GM23338 (cell line): Measurements from ENCODE around the gene ALX3. TPM values are rescaled to one million over a fixed set of nuclear protein-coding genes. Genes with fewer than 3 reads are reported as not detected.

ENCODE experiments used
- ATAC-seq: fragments of 200-7000 bp; cut with Tn5 transposase; 3 replicates; pipeline ENCODE4 v1.9.1; 2020
- DNase-seq: peaks from one replicate; pipeline ENCODE4 v3.0.0-alpha.2; 2015; ENCODE audit warnings: low spot score
- H2AFZ ChIP-seq: fragments of 200-600 bp; sonication (generic); 2 replicates; pipeline ENCODE4 v1.8.0; 2016; ENCODE audit warnings: antibody characterized with exemption, mild to moderate bottlenecking, moderate library complexity
- H3F3A ChIP-seq: fragments of 200-600 bp; sonication (generic); replicated peaks from 2 replicates; pipeline ENCODE4 v1.8.0; 2017; ENCODE audit warnings: antibody characterized with exemption, mixed run types, low read depth
- H3K27ac ChIP-seq: fragments of 200-600 bp; sonication (generic); 2 replicates; pipeline ENCODE4 v1.6.1; 2016; ENCODE audit warnings: low read depth
- H3K27me3 ChIP-seq: fragments of 200-600 bp; sonication (generic); 2 replicates; pipeline ENCODE4 v1.8.0; 2016; ENCODE audit warnings: mild to moderate bottlenecking, mixed run types, moderate library complexity; ENCODE audit not compliant: insufficient read depth
- H3K36me3 ChIP-seq: fragments of 200-600 bp; sonication (generic); 2 replicates; pipeline ENCODE4 v1.8.0; 2016; ENCODE audit warnings: mild to moderate bottlenecking; ENCODE audit not compliant: insufficient read depth
- H3K4me1 ChIP-seq: fragments of 200-600 bp; sonication (generic); 2 replicates; pipeline ENCODE4 v1.8.0; 2016; ENCODE audit warnings: mild to moderate bottlenecking, moderate library complexity; ENCODE audit not compliant: insufficient read depth
- H3K4me2 ChIP-seq: fragments of 200-600 bp; sonication (generic); 2 replicates; pipeline ENCODE4 v1.7.1; 2017; ENCODE audit warnings: mixed run types
- H3K4me3 ChIP-seq: fragments of 200-600 bp; sonication (generic); 2 replicates; pipeline ENCODE4 v1.6.1; 2016; ENCODE audit warnings: mixed run types
- H3K79me2 ChIP-seq: fragments of 200-600 bp; sonication (generic); replicated peaks from 2 replicates; pipeline ENCODE4 v1.8.0; 2017; ENCODE audit warnings: mild to moderate bottlenecking; ENCODE audit not compliant: insufficient read depth
- H3K9me2 ChIP-seq: fragments of 200-600 bp; sonication (generic); 2 replicates; pipeline ENCODE4 v1.8.0; 2017; ENCODE audit not compliant: insufficient read depth
- H4K20me1 ChIP-seq: fragments of 200-600 bp; sonication (generic); replicated peaks from 2 replicates; pipeline ENCODE4 v1.8.0; 2017; ENCODE audit warnings: mild to moderate bottlenecking; ENCODE audit not compliant: insufficient read depth
- H3K27ac Mint-ChIP-seq: 2 replicates; pipeline ENCODE4 v1.8.0; 2020; ENCODE audit warnings: inconsistent platforms, mild to moderate bottlenecking, moderate library complexity, mixed read lengths
- H3K27me3 Mint-ChIP-seq: 3 replicates; pipeline ENCODE4 v1.8.0; 2022; ENCODE audit warnings: low read depth, mild to moderate bottlenecking, moderate library complexity, mixed read lengths, inconsistent platforms; ENCODE audit not compliant: insufficient read depth, poor library complexity
- H3K36me3 Mint-ChIP-seq: 3 replicates; pipeline ENCODE4 v1.8.0; 2021; ENCODE audit warnings: low read depth, mild to moderate bottlenecking, inconsistent platforms, moderate library complexity, mixed read lengths
- H3K4me1 Mint-ChIP-seq: 3 replicates; pipeline ENCODE4 v1.8.0; 2020; ENCODE audit warnings: mild to moderate bottlenecking, inconsistent platforms, mixed read lengths
- H3K4me3 Mint-ChIP-seq: 3 replicates; pipeline ENCODE4 v1.8.0; 2021; ENCODE audit warnings: moderate library complexity, mild to moderate bottlenecking, inconsistent platforms, mixed read lengths
- H3K9me3 Mint-ChIP-seq: 3 replicates; pipeline ENCODE4 v1.8.0; 2020; ENCODE audit warnings: moderate library complexity, mild to moderate bottlenecking, inconsistent platforms, mixed read lengths
- ETS1 ChIP-seq: IDR thresholded peaks from 2 replicates; pipeline ENCODE4 v1.6.1; 2016; ENCODE audit warnings: antibody characterized with exemption
- JUNB ChIP-seq: IDR thresholded peaks from one replicate; pipeline ENCODE4 v1.6.1; 2016; ENCODE audit warnings: antibody characterized with exemption; ENCODE audit not compliant: unreplicated experiment
- POLR2AphosphoS5 ChIP-seq: IDR thresholded peaks from 2 replicates; pipeline ENCODE4 v1.6.1; 2016; ENCODE audit warnings: antibody characterized with exemption, low read depth
- ZNF114 ChIP-seq: fragments of 250-450 bp; sonication (Bioruptor Pico); IDR thresholded peaks from 2 replicates; pipeline ENCODE4 v1.5.0; 2020; ENCODE audit warnings: mild to moderate bottlenecking, moderate library complexity
- ZNF462 ChIP-seq: fragments of 250-450 bp; sonication (Bioruptor Pico); IDR thresholded peaks from 2 replicates; pipeline ENCODE4 v1.5.0; 2020; ENCODE audit warnings: mild to moderate bottlenecking, moderate library complexity
- polyA plus RNA-seq: library from polyadenylated mRNA; unstranded; fragments of >200 nt; fragmentation: Nextera tagmentation; extraction: Ambion mirVana; gene quantifications from 2 replicates; pipeline ENCODE4 v1.2.1, GENCODE V29; 2016
- total RNA-seq: library from RNA; depleted of rRNA; stranded (reverse); fragments of >200 nt; shearing (Covaris generic); gene quantifications from 2 replicates; pipeline ENCODE4 v1.2.3, GENCODE V29; 2014

The ALX3 gene
- total and polyA plus RNA-seq, 2 experiments from 2014 or later = not detected

DNA sequence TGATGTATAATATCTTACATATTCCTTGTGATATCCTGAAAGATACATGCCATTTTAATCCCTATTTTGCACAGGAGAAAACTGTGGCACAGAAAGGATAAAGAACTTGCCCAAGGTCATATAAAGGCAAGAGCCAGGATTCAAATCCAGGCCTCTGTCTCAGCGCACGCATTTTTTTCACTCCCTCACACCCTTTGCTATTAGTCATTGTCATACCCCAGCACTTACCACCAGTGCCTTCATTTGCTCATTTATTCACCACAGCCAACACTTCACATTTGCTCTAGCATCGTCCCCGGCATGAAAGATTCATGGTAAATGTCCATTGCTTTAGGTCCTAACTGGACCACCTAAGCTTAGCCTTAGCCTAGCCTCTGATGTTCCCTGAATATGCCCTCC lies 14.2 kb downstream of the ALX3 start (continued):
- TF ChIP-seq ZNF462 (CRISPR knock-in tag) (no peak), POLR2AphosphoS5 (no peak)

DNA sequence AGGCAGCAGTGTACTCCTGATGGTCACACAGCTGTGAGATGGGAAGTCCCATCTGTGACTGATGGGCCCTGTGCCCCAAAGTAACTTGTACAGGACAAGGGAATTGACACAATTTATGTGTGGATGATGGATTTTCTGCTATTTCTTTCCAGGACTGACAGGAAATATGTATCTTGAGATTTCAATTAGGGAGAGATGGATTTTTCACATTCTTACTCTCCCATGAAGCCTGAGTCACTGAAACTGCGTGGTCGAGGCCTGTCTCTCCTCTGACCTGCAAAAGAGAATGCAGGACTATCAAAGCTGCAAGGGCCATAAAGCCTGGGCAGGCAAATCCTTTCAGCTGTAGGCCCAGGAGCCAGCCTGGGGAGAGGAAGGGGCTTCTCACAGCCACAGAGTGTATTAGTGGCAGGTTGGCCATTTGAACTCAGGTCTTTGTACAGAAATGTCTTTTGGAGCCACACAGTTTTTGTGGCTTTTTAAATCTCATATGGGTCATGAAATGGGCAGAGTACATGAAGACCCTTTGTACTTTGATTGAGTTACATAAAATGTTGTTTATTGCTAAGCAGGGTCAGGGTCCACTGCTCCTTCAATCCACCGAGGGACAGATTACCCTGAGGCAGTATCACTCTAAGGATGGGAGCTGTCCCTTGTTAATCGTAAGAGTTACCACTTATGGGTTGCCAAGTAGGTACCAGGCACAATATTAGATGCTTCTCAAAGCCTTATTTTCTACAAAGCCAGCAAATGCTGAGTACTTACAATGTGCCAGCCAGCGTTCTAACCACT lies 14.8 kb downstream of the ALX3 start:
- no peaks in the 10 kb centered on the region for H3F3A ChIP-seq
- ATAC-seq (no peak), DNase-seq (no peak)
- H3K4me3 ChIP-seq = no peak overlapping the region
- H3K36me3 Mint-ChIP-seq = peaks cover 83% of the 10 kb centered on the region
- no peak overlapping the region for H2AFZ ChIP-seq
- H3K27me3 ChIP-seq = no peaks in the 10 kb centered on the region
- no peak overlapping the region for H3K27ac Mint-ChIP-seq
- no peaks in the 10 kb centered on the region for H3K4me1 ChIP-seq
- H3K27ac ChIP-seq = no peak overlapping the region
- H3K27me3 Mint-ChIP-seq = peaks cover 10% of the 10 kb centered on the region
- H3K4me3 Mint-ChIP-seq = no peak overlapping the region
- H3K79me2 ChIP-seq = no peaks in the 10 kb centered on the region
- no peaks in the 10 kb centered on the region for H3K4me1 Mint-ChIP-seq
- no peak overlapping the region for H3K4me2 ChIP-seq
- H4K20me1 ChIP-seq = peaks cover 14% of the 10 kb centered on the region
- no peaks in the 10 kb centered on the region for H3K9me2 ChIP-seq
- H3K36me3 ChIP-seq = peaks cover 28% of the 10 kb centered on the region
- no peaks in the 10 kb centered on the region for H3K9me3 Mint-ChIP-seq
- no peak for TF ChIP-seq JUNB
- TF ChIP-seq ETS1 = no peak
- no peak for TF ChIP-seq ZNF462 (CRISPR knock-in tag)
- no peak for TF ChIP-seq ZNF114
